HG02981 (cell line): ENCODE measurements around the gene NID2.

Experiments
- ATAC-seq: cut with Tn5 transposase; IDR thresholded peaks from one replicate; pipeline ENCODE4 v1.9.1; 2021; ENCODE audit warnings: mild to moderate bottlenecking, moderate library complexity; ENCODE audit not compliant: unreplicated experiment

The NID2 gene

GRCh38 chr14:51967521-51967920, 101.3 kb downstream of the NID2 start:
- ATAC-seq: no peak

GRCh38 chr14:51963286-51963685, 105.6 kb downstream of the NID2 start:
- ATAC-seq: no peak

GRCh38 chr14:51962711-51963110, 106.1 kb downstream of the NID2 start:
- no peak for ATAC-seq

- ATAC-seq: no peak
Observed at GRCh38 chr14:51960866-51961265, 108.0 kb downstream of the NID2 start.

- ATAC-seq: no peak
Observed at GRCh38 chr14:51959928-51960327, 108.9 kb downstream of the NID2 start.

- ATAC-seq: no peak
Observed at GRCh38 chr14:51957950-51958349, 110.9 kb downstream of the NID2 start.
